ENCODE data around the gene KIF1B.

The KIF1B gene

DNA sequence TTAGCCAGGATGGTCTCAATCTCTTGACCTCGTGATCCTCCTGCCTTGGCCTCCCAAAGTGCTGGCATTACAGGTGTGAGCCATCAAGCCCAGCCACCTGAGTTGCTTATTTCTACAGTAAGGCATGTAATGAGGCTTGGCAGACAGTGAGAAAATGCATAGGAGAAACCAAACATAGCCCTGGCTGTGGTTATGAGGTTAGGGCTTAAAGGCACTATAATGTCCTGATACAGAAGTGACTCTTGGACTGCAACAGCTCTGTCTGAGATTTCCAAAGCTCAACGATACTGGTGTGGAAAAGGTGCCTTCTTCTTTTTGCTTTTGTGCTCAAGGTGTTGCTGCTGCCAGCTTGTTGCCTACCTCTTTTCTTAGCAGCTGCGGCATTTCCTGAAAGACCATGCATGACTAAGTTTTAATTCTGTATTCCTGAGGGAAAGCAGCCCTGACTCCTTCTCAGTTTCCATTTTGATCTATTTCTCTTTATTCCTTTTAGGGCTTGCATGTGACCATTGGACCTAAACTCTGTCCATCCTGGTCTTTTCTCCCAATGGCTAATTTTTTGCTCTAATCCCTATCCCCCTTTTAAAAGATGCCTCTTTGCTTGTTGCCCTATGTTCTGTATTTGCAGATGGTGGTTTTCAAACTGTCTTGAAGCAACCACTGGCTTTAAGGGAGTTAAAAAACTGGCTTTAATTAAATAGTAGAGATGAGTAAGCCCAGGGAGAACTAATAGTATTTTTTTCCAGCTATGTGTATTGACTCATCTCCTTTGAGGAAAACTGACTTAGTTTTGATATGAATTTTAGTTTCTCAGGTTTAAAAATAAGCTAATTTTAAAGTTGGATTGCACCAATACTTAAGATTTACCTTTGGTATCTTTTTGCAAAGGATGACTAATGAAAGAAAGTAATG lies 70.3 kb downstream of the KIF1B start:
- no peak for DNase-seq

DNA sequence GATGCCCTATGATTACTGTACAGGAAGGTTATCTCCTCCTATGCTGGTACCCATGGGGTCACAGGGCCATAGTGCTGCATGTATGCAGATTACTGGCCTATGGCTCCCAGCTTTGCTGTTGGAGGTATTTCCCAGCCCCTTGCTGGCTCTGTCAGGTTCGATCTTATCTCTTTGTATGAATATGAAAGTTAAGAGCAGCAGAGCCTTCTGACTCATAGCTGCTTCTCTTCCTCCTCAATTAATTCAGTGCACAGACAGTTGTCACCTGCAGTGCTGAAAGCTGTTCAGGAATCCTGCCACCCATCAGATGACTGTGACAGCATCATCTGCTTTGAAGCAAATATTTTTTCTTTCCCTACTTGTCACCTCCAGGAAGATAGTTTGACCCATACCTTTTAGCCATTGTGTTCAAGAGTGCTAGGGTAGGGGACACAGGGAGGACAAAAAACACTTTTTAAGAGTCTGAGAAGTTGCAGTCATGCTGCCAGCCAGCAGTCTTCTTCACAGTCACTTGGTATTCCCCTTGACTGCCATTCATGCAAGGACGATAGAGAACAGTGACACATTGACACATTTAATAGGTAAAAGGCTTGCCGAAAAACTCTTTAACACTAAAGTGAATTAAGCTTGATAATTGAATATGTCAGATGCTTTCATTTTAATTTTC lies 73.1 kb downstream of the KIF1B start:
- no peak for DNase-seq

GRCh38 chr1:10286244-10286643 lies 75.9 kb downstream of the KIF1B start:
- DNase-seq = no peak

GRCh38 chr1:10287023-10287645 lies 76.8 kb downstream of the KIF1B start:
- DNase-seq = no peak

DNA sequence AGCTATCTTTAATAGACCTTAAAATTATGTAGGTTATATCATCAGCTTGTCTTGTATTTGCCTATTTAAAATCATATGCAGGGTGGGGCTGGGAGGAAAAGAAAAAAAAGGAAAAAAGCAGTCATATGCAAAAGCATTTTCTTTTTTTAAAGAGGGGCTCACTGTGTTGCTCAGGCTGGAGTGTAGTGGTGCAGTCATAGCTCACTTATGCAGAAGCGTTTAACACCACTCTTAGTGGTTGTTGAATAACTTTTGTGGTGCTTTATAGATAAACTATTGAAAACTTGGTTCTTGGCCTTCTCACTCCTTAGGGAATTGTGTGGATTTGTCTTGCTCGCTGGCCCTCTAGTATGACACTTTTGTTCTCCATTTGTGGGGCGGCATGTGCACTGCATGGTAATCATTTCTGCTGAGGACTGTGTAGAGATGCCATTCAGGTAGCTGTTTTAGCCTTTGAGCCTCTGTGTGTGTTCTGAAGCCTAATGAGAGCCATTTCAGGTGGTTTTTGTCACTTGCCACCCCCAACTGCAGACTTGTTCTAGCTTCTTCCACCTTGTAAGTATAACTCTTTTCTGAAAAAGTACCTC lies 77.8 kb downstream of the KIF1B start:
- no peak for DNase-seq

DNA sequence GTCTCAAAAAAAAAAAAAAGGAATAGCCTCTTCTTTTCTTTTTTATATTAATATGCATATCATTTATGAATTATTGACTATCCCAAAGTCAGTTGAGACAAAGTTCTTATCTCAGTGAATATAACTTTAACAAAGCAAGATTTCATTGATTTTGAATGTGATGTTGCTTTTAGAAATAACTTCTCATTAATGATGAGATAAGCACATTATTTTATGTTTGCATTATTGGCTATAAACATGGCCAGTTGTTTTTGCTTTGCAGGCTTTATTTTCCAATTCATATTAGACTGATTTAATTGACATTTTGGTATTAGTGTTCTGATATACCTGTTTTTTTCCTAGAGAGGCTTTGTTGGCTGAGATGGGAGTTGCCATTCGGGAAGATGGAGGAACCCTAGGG lies 81.3 kb downstream of the KIF1B start:
- DNase-seq = no peak

DNA sequence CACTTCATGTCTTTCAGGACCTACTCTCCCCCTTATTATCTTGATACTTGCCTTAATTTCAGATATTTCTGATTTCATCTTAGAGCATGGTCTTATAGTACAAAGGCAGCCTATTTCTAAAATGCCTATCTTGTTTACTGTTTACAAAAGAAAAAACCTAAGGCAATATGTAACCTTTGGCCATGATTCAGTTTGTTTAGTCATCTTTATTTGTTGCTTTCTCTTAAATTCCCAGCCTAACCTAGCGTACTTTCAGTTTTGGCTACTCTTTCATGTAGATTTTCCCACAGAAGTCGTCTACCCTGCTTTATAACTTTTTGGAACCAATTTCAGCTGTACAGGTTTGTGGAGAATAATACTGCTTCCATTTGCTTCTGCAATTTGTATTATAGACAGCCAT lies 81.8 kb downstream of the KIF1B start:
- DNase-seq = no peak

DNA sequence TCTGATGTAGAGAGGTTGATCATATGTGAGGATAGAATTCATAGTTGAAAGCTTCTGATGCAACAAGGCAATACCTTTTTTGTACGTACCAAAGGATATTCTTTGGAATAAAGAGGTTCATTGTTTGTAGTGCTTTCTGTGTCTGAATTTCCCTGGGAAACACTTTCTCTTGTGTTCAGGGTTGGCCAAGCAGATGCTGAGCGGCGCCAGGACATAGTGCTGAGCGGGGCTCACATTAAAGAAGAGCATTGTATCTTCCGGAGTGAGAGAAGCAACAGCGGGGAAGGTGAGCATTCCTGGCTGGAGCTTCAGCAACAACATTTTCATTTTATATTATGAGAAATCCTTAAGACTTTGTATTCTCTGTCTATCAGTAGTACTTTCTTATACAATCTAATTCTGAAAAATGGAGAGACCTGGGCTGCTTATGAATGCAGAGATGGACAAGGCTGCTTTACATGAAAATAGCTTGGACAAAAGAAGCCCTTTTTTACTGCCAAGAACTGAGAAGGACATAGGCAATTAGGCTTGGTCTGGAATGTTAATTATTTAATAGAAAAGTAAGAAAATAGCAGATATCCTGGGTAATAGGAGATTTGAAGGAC lies 85.2 kb downstream of the KIF1B start:
- DNase-seq = no peak

GRCh38 chr1:10299151-10299550 lies 88.8 kb downstream of the KIF1B start:
- DNase-seq = no peak

DNA sequence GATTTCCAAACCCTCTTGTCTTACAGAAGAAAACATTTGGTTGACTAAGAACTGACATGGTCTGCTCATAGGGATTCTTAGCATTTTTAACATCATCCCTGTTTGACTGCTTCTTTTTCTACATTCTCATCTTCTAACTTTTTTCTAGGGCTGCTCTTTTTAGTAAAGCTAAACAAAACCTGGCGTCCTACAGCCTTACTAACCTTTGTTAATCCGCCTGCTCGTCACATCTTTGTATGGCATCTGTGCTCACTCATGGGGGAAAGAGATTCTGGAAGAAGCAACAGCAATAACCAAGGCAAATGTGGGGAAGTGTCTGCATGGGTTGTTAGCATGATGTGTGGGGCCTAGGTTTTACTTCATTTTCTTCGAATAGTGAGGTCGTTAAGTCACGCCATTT lies 92.0 kb downstream of the KIF1B start:
- no peak for DNase-seq

- DNase-seq = no peak
Observed at GRCh38 chr1:10304295-10304694, 93.9 kb downstream of the KIF1B start.

- DNase-seq = no peak
Observed at GRCh38 chr1:10306435-10306834, 96.1 kb downstream of the KIF1B start.

DNA sequence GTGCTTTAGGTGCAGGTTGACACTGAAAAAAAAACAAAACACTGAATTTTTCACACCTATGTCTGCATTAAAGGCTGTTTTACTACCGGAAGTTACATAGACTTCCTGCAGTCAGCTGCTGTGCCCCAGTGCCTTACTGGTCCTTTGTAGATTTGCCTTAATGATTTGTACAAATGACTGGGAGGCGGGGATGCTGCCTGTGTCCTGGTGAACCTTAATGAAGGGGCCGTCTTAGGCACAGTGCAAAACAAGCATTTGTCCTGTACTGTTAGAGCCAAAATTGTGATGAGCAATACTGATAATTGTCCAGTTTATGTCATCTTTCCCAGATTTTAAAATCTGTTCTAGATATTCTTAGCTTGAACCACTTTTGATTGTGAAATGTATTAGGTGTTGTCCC lies 97.6 kb downstream of the KIF1B start:
- DNase-seq = no peak

GRCh38 chr1:10309243-10310011 lies 99.1 kb downstream of the KIF1B start:
- DNase-seq = no peak

DNA sequence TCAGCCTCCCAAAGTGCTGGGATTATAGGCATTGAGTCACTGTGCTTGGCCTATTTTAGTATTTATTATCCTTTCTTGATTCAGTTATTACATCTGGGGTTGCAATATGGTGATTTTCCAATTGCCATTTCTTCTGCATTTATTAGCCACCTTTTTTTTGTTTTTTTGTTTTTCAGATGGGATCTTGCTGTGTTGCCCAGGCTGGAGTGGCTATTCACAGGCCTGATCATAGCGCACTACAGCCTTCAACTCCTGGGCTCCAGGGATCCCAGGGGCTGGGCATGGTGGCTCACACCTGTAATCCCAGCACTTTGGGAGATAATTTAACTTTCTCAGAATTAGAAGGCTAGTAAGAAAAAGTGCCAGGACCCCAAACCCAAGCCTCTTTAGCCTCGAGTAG lies 106.4 kb downstream of the KIF1B start:
- DNase-seq = no peak

DNA sequence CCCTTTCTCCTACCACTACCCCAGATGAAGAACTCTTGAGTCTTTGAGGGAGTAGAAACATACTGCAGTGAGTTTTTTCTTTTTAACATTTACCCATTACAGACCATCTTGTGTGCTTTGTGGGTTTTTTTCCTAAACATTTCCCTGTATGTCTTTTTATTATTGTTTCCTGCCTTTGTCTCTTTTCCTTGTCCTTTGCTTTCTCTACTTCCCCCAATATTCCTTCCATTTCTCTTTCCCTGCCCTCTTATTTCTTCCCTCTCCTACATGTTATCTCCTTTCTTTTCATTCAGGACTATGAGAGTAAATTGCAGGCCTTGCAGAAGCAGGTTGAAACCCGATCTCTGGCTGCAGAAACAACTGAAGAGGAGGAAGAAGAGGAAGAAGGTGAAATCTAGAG lies 109.4 kb downstream of the KIF1B start:
- DNase-seq = no peak

DNA sequence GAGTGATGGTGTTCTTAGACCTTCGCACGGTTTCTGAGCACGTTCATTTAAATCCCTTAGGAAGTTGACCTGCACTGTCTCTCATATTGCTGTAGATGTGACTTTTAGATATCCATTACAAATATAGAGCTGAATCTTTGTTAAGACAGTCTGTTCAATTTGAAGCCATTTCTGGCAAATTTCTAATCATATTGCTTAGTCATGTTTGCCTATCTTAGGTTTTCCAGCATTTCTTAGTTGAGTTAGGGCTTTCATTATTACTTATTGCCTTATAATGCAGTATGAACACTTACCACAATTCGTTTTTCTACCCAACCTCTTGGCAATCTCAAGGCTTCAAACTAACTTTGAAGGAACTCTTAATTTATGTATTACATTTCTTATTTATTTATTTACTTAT lies 110.0 kb downstream of the KIF1B start:
- no peak for DNase-seq

- DNase-seq = no peak
Observed at GRCh38 chr1:10322821-10323220, 112.5 kb downstream of the KIF1B start.

GRCh38 chr1:10324627-10325026 lies 114.3 kb downstream of the KIF1B start:
- no peak for DNase-seq

DNA sequence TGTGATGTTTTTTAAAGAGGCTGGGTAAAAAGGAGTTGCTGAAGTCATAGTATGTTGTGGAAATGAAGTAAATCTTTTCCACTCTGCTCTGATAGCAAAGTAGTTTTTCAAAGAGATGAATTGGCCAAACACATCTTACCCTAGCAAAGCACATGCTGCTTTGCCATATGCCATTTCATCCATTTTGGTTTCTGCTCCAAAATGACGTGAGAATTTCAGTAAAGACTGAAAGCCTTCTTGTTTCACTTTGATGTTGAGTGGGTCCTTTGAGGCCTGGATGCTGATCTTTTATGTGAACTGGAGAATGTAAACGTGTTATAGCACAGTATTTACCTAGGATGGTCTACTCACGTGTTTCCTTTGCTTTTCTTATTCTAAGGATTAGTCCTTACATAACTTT lies 115.2 kb downstream of the KIF1B start:
- DNase-seq = no peak

GRCh38 chr1:10326251-10326650 lies 115.9 kb downstream of the KIF1B start:
- no peak for DNase-seq

DNA sequence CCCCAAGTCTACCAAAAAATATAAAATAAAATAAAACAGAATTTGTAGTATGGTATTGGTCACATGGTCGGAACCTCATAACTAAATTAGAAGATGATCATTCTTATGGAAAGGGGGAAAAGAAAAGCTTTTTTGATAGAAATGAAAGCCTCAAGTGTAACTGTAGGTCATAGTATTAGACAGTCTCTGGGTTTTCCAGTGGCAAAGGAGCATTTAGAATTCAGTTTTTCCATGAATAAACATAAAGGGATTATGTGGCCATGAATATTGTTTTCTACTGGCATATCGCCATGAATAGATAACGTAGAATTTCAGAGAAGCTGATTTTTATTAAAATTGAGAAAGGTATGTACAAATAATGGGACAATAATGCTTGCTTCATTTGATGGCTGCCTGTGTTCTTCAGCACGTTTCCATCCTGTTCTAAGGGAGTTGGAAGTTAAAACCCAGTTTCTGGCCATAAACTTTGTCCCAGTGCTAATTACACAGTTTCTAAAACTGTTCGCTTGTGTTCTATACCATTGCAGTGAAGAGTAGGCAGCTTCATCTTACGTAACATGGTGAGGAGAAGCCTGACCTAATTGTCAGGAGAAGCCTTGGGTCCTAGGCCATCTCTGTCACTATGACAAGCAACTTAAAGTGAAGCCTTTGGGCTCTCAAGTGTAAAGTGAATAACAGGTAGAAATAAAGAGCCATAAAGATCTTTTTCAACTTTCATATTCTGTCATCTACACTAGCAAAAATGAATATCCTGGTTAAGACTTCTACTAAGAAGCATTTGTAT lies 118.0 kb downstream of the KIF1B start:
- no peak for DNase-seq
